Right lung (tissue), 5 donors: Measurements from ENCODE around the gene EMCN. TPM values are rescaled to one million over a fixed set of nuclear protein-coding genes. Genes with fewer than 3 reads are reported as not detected.
"Not testable (repeated sequence)": the region's sequence is repeated elsewhere in the genome, so short reads cannot be mapped to it uniquely, and the experiment has no call there.

Experiments used
- DNase-seq, 2 donors: peaks; one replicate each; pipeline ENCODE4 v3.0.0-alpha.2; 2013
- polyA plus RNA-seq, 5 donors: library from polyadenylated mRNA; unstranded; fragments of 120-200 nt; gene quantifications; one replicate each; pipeline versions ENCODE4 v1.2.1 to v1.2.3, GENCODE V29; 2013; ENCODE audit warnings: inconsistent platforms in 1 of 5, low replicate concordance in 1 of 5; ENCODE audit not compliant: insufficient read length in 5 of 5, insufficient read depth in 1 of 5

Gene EMCN
- polyA plus RNA-seq, 5 donors, result 35.4 to 43.2 (median 38.3) TPM

- no peak for DNase-seq
Measured at GRCh38 chr4:100391086-100391485, 126.7 kb downstream of the EMCN start.

- no peak for DNase-seq
Measured at GRCh38 chr4:100386270-100386669, 131.6 kb downstream of the EMCN start.

DNA sequence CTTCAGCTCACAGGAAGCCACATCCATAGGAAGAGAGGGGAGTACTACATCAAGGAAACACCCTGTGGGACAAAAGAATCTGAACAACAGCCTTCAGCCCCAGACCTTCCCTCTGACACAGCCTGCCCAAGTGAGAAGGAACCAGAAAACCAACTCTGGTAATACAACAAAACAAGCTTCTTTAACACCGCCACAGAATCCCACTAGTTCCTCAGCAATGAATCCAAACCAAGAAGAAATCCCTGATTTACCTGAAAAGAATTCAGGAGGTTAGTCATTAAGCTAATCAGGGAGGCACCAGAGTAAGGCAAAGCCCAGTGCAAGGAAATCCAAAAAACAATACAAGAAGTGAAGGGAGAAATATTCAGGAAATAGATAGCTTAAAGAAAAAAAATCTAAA lies 137.4 kb downstream of the EMCN start:
- not testable (repeated sequence) for DNase-seq

DNA sequence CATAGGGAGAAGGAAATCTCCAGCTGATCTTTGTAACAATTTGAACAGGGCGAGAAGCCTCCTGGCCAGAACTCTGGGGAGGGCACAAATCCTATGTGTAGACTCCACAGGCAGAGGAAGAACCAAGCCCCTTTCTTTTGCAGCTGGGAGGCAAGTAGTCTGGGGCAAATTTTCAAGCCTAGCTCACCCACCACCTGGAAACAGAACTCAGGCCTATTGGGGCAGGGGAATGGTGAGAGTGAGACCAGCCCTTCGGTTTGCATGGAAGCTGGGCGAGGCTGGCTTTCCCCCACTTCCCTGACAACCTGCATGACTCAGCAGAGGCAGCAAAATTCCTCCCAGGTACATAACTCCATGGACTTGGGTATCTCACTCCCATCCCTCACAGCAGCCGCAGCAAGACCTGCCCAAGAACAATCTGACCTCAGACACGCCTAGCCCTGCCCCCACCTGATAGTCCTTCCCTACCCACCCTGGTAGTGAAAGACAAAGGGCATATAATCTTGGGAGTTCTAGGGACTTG lies 138.2 kb downstream of the EMCN start:
- DNase-seq, result no peak

DNA sequence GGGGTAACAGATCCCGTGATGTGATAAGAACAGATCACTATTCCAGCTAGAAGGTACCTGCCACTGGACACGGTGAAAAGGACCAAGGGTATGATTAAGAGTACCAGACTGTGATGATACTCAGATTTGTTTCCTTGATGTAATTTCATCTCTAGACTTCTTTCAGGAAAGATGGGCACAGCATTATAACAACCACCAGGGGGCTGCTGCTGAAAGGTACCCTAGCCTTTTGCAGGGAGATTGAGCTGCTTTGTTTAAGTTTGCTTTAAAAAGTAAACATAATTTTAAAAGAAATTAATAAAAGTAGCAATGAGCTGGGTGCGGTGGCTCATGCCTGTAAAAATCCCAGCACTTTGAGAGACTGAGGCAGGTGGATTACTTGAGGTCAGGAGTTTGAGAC lies 145.4 kb downstream of the EMCN start:
- no peak for DNase-seq

DNA sequence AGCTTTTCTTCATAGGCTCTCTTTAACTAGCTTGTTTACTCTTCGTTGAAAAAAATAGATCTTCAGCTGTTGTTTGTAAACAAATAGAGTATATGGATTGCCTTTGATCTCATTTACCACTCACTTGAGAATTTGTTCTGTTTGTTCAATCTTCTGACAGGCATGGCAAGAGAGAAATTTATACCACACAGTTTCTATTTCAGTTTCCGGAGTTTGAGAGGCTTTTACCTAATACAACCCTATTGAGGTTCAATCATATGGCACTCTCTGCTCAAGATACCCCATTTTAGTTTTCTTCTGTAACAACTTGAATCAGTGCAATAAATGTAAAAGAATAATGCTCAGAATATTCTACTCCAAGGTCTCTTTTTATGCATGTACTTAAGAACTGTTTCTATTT lies 148.0 kb downstream of the EMCN start:
- no peak for DNase-seq

DNA sequence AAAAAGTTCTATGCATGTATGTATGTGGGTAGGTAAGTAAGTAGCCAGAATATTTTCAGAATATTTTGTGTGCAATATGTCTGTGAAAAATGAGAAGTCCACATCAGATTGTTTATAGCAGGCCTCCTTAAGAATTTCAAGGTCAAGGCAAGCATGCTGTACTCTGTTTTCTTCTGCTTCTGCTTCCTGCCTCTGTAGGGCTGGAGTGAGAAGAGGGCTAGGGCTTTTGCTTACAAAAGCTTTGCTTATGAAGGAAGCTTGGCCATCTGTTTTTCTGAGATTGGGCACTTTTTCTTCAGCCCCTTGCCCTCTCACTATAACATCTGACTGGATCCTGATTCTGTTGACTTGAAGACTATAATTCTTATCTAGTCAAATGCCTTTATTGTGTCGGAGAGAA lies 150.4 kb downstream of the EMCN start:
- DNase-seq, result no peak

GRCh38 chr4:100366213-100366612 lies 151.6 kb downstream of the EMCN start:
- no peak for DNase-seq

GRCh38 chr4:100362366-100362765 lies 155.5 kb downstream of the EMCN start:
- DNase-seq, result no peak

GRCh38 chr4:100361336-100361735 lies 156.5 kb downstream of the EMCN start:
- no peak for DNase-seq

DNA sequence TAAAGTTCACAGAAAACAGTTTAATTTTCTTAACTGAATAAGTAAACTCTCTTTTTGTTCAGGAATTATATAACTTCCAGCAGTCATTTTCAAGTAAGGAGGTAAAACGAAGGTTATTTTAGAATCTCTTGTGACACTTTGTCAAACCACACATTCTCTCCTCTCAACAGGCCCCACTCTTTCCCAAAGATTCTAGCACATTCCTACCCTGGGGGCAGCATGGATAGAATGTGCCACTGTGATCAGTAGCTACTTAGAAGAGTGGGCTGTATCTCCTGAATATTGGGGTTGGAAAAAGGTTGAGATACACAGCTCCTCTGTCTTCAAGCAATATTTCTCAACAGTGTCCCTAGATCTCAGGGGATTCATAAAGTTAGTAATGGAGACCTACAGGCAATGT lies 157.6 kb downstream of the EMCN start:
- DNase-seq, result no peak

- DNase-seq, result no peak
Measured at GRCh38 chr4:100359441-100359840, 158.4 kb downstream of the EMCN start.

DNA sequence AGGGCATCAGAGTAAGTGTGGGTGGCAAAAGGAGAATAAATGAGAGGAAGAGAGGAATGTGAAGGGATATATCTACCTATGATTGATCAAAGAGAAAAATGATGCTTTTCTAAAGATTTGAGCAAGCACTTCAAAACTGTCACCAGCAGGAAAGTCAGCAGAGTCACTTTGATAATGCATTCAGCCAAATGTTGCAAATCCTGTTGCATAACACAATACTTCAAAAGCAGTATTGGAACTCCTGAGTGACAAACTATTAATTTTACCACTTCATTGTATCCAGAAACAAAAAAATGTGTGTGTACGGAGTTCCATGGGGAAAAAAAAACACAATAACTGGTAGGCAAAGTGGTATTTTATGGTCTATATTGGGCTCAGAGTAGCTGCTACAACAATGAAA lies 160.3 kb downstream of the EMCN start:
- no peak for DNase-seq

DNA sequence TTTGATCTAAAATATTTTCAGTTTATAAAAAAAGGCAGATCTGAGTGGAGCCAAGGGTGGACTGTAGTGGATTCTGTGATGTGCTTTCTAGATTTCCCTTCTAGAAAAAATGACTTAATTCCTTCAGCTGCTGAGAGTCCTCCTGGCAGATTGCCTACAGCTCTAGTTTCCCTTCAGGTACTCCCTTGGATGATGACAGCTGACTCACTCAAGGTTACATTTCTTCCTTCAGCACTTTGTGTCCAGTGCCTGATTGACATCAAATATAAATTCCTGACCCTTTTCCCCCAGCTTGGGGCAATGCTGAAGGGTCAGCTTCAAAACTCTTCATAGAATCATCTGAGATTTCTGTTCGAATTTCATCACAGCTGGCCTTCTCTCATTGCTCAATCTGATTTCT lies 161.7 kb downstream of the EMCN start:
- no peak for DNase-seq

- DNase-seq, result not testable (repeated sequence)
Measured at GRCh38 chr4:100352352-100352751, 165.5 kb downstream of the EMCN start.

- no peak for DNase-seq
Measured at GRCh38 chr4:100348473-100348872, 169.3 kb downstream of the EMCN start.

DNA sequence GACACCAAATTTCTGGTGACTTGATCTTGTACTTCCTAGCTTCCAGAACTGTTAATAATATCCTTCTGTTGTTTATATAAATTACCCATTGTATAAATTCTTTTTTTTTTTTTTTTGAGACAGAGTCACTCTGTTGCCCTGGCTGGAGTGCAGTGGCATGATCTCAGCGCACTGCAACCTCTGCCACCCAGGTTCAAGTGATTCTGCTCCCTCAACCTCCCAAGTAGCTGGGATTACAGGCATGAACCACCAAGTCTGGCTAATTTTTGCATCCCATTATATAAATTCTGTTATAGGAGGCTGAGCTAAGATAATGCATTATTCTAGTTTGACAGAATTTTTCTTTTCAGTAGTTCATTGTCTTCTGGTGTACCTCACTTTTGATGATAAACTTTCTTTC lies 170.6 kb downstream of the EMCN start:
- DNase-seq, result no peak

DNA sequence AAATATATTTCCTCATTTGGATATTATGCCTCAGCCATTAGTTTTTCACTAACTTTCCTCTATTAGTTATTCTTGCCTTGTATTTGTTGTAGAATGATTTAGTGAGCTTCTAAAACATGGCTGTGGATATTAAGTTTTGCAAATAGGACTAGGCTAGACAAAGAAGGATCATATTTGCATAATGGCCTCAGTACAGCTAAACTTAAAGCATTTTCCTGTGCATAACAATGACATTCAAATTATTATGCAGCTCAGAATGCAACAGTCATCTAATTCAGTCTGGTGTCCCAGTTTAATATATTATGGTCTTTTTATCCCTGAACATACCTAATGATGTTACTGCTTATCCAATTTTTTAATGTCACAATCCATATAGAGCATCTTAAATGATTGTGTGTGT lies 172.2 kb downstream of the EMCN start:
- no peak for DNase-seq
